SK-N-SH (cell line): ENCODE measurements around the gene TNK2. TPM values are rescaled to one million over a fixed set of nuclear protein-coding genes. Genes with fewer than 3 reads are reported as not detected.
A peak's percentile ranks its signal among the peaks of the same experiment; 100 is the strongest.

ENCODE experiments used
- CTCF ChIA-PET: fragments of 300-600, 350-600 bp; formaldehyde crosslinking; extraction: SDS; loops from one replicate; lab custom pipeline; 2021; lab: Yijun Ruan, JAX
- POLR2A ChIA-PET: fragments of 350-600 bp; sonication (Branson Sonifier 250); formaldehyde crosslinking; extraction: SDS; loops from one replicate; lab custom pipeline; 2020; ENCODE audit warnings: antibody characterized with exemption, inconsistent platforms; lab: Yijun Ruan, JAX
- DNase-seq: peaks from one replicate; pipeline ENCODE4 v3.0.0; 2012
- H2AFZ ChIP-seq: fragments of 200-600 bp; sonication (generic); 2 replicates; pipeline ENCODE4 v1.8.1; 2016; ENCODE audit warnings: antibody characterized with exemption, mild to moderate bottlenecking, low read depth
- H3F3A ChIP-seq: fragments of 200-600 bp; sonication (generic); replicated peaks from 2 replicates; pipeline ENCODE3; 2016; ENCODE audit warnings: antibody characterized with exemption, mild to moderate bottlenecking; ENCODE audit not compliant: insufficient read depth
- H3K27ac ChIP-seq, 2 experiments: fragments of 200-500 bp in 1 of 2; fragments of 200-600 bp in 1 of 2; sonication (Bioruptor generic) in 1 of 2; sonication (generic), shearing (Covaris generic) in 1 of 2; 2 replicates each; pipeline versions ENCODE4 v1.5.1 to v1.6.1; 2014 to 2016; ENCODE audit warnings: low read depth in 2 of 2, inconsistent platforms in 1 of 2, low read length in 1 of 2, mild to moderate bottlenecking in 1 of 2, mixed read lengths in 1 of 2
- H3K27me3 ChIP-seq: fragments of 200-600 bp; sonication (generic), shearing (Covaris generic); 2 replicates; pipeline ENCODE4 v1.6.1; 2016; ENCODE audit warnings: mixed run types; ENCODE audit not compliant: insufficient read depth
- H3K36me3 ChIP-seq, 2 experiments: fragments of 200-500 bp in 1 of 2; fragments of 200-600 bp in 1 of 2; sonication (Bioruptor generic) in 1 of 2; sonication (generic) in 1 of 2; replicated peaks in 1 of 2; 2 replicates each; pipeline versions ENCODE3 to v1.5.1; 2014 to 2016; ENCODE audit warnings: low read length in 1 of 2, mild to moderate bottlenecking in 1 of 2; ENCODE audit not compliant: insufficient read depth in 2 of 2, control insufficient read depth in 1 of 2
- H3K4me1 ChIP-seq, 2 experiments: fragments of 200-500 bp in 1 of 2; fragments of 200-600 bp in 1 of 2; sonication (Bioruptor generic) in 1 of 2; sonication (generic), shearing (Covaris generic) in 1 of 2; 2 replicates each; pipeline versions ENCODE4 v1.5.1 to v1.6.1; 2014 to 2016; ENCODE audit warnings: low read depth in 1 of 2, low read length in 1 of 2, mixed run types in 1 of 2; ENCODE audit not compliant: insufficient read depth in 2 of 2, control insufficient read depth in 1 of 2
- H3K4me2 ChIP-seq: fragments of 200-600 bp; sonication (generic), shearing (Covaris generic); 2 replicates; pipeline ENCODE4 v1.6.1; 2017; ENCODE audit warnings: mixed run types
- H3K4me3 ChIP-seq, 2 experiments: fragments of 200-500 bp in 1 of 2; fragments of 200-600 bp in 1 of 2; sonication (Bioruptor generic) in 1 of 2; sonication (generic), shearing (Covaris generic) in 1 of 2; 2 replicates each; pipeline versions ENCODE4 v1.5.1 to v1.8.1; 2014 to 2016; ENCODE audit warnings: low read depth in 2 of 2, inconsistent platforms in 1 of 2, low read length in 1 of 2, mild to moderate bottlenecking in 1 of 2, mixed read lengths in 1 of 2, moderate library complexity in 1 of 2
- H3K79me2 ChIP-seq: fragments of 200-600 bp; sonication (generic); 2 replicates; pipeline ENCODE4 v1.8.1; 2017; ENCODE audit warnings: mild to moderate bottlenecking; ENCODE audit not compliant: insufficient read depth
- H3K9ac ChIP-seq: fragments of 200-600 bp; sonication (generic); 2 replicates; pipeline ENCODE4 v1.6.1; 2017; ENCODE audit warnings: mixed run types
- H3K9me2 ChIP-seq: fragments of 200-600 bp; sonication (generic); 2 replicates; pipeline ENCODE4 v1.6.1; 2017; ENCODE audit warnings: mixed run types
- H3K9me3 ChIP-seq: fragments of 200-600 bp; sonication (generic); 2 replicates; pipeline ENCODE4 v1.6.1; 2017; ENCODE audit warnings: mixed run types, mild to moderate bottlenecking, moderate library complexity
- H4K20me1 ChIP-seq: fragments of 200-600 bp; sonication (generic); 2 replicates; pipeline ENCODE4 v1.6.1; 2017; ENCODE audit warnings: mild to moderate bottlenecking, mixed run types; ENCODE audit not compliant: insufficient read depth
- CHD2 ChIP-seq: fragments of 150-350 bp; IDR thresholded peaks from 2 replicates; pipeline ENCODE4 v1.6.1; 2018; ENCODE audit warnings: low read length; ENCODE audit not compliant: partially characterized antibody
- CTCF ChIP-seq: fragments of 200-600 bp; sonication (generic); IDR thresholded peaks from 2 replicates; pipeline ENCODE4 v1.6.1; 2017; ENCODE audit warnings: antibody characterized with exemption, mild to moderate bottlenecking, moderate library complexity
- EP300 ChIP-seq, 2 experiments: IDR thresholded peaks; 2 replicates each; pipeline versions ENCODE4 v1.4.0 to v1.6.1; 2012; ENCODE audit warnings: borderline replicate concordance in 1 of 2, low read depth in 1 of 2, low read length in 1 of 2
- FOXJ3 ChIP-seq: sonication (generic); formaldehyde crosslinking; IDR thresholded peaks from 2 replicates; pipeline ENCODE4 v1.5.1; 2020; ENCODE audit warnings: mild to moderate bottlenecking, missing genetic modification reagents
- FOXM1 ChIP-seq: IDR thresholded peaks from 2 replicates; pipeline ENCODE4 v1.4.0; 2012; ENCODE audit warnings: low read depth, mild to moderate bottlenecking
- GATA2 ChIP-seq: sonication (generic); formaldehyde crosslinking; IDR thresholded peaks from 2 replicates; pipeline ENCODE4 v1.5.0; 2020; ENCODE audit warnings: mild to moderate bottlenecking, missing genetic modification reagents
- IRF3 ChIP-seq: fragments of 150-350 bp; IDR thresholded peaks from 2 replicates; pipeline ENCODE4 v1.6.1; 2016; ENCODE audit warnings: mild to moderate bottlenecking, low read depth, low read length
- MAX ChIP-seq: IDR thresholded peaks from 2 replicates; pipeline ENCODE4 v1.4.0; 2012; ENCODE audit warnings: low read depth
- NRF1 ChIP-seq: IDR thresholded peaks from 2 replicates; pipeline ENCODE4 v1.6.1; 2012; ENCODE audit warnings: low read depth, mild to moderate bottlenecking, low read length
- PBX3 ChIP-seq: IDR thresholded peaks from 2 replicates; pipeline ENCODE4; 2012
- POLR2AphosphoS5 ChIP-seq: IDR thresholded peaks from 2 replicates; pipeline ENCODE4 v1.6.1; 2012; ENCODE audit warnings: low read depth, low read length
- RAD21 ChIP-seq: IDR thresholded peaks from 2 replicates; pipeline ENCODE4 v1.6.1; 2012; ENCODE audit warnings: mild to moderate bottlenecking, low read length
- REST ChIP-seq: IDR thresholded peaks from 2 replicates; pipeline ENCODE4 v1.6.1; 2012; ENCODE audit warnings: mild to moderate bottlenecking, low read depth, low read length, moderate library complexity
- RXRA ChIP-seq: IDR thresholded peaks from 2 replicates; pipeline ENCODE4 v1.4.0; 2012; ENCODE audit warnings: low read depth, mild to moderate bottlenecking, borderline replicate concordance
- SIN3A ChIP-seq: IDR thresholded peaks from 2 replicates; pipeline ENCODE4 v1.6.1; 2012; ENCODE audit warnings: low read depth, mild to moderate bottlenecking, low read length, moderate library complexity, borderline replicate concordance
- SMC3 ChIP-seq: IDR thresholded peaks from 2 replicates; pipeline ENCODE4 v1.6.1; 2012; ENCODE audit warnings: low read depth, low read length, improper control_type of control experiment
- TAF1 ChIP-seq: IDR thresholded peaks from 2 replicates; pipeline ENCODE4 v1.6.1; 2012; ENCODE audit warnings: low read depth, mild to moderate bottlenecking, low read length, moderate library complexity, borderline replicate concordance
- USF2 ChIP-seq: fragments of 150-350 bp; IDR thresholded peaks from 2 replicates; pipeline ENCODE4 v1.6.1; 2017; ENCODE audit warnings: antibody characterized with exemption, low read length, low read depth, borderline replicate concordance
- YY1 ChIP-seq: IDR thresholded peaks from 2 replicates; pipeline ENCODE4 v1.4.0; 2012; ENCODE audit warnings: low read depth, mild to moderate bottlenecking
- ZBTB33 ChIP-seq: IDR thresholded peaks from 2 replicates; pipeline ENCODE4 v1.4.0; 2012; ENCODE audit warnings: low read depth, borderline replicate concordance
- WGBS: methylation state at CpG from one replicate; pipeline ENCODE4 v1.1.6; 2017; ENCODE audit warnings: low lambda C conversion rate; 5-methylcytosine and 5-hydroxymethylcytosine counted together
- polyA plus RNA-seq, 3 experiments: library from polyadenylated mRNA; depleted of rRNA; stranded (reverse); fragments of >200 nt; gene quantifications; 2 replicates each; pipeline ENCODE4 v1.2.3, GENCODE V29; 2012

The TNK2 gene
- polyA plus RNA-seq, 1 of the 3 experiments (the other 2 are of a cell fraction) = 17.3 TPM

GRCh38 chr3:195873281-195873887 lies 35.0 kb downstream of the TNK2 start:
- Histone ChIP-seq H3K27ac (peak overlapping the region in 1 of 2 experiments; percentile 27; a peak in 1 of 4 replicates), H2AFZ (no peak overlapping the region), H3K36me3 (peaks cover 0 to 54% of the 10 kb centered on the region in 2 experiments), H3F3A (no peaks in the 10 kb centered on the region), H3K27me3 (no peaks in the 10 kb centered on the region), H3K9me2 (no peaks in the 10 kb centered on the region), H3K9ac (no peak overlapping the region; the same call in 1 of the 2 replicates), H4K20me1 (no peaks in the 10 kb centered on the region), H3K4me3 (no peak overlapping the region), H3K79me2 (no peaks in the 10 kb centered on the region), H3K4me1 (no peaks in the 10 kb centered on the region), H3K9me3 (no peaks in the 10 kb centered on the region), H3K4me2 (no peak overlapping the region)
- WGBS = 95% methylated on average over 17 of the region's 38 CpGs
- no peak for DNase-seq
- POLR2A ChIA-PET = no interaction called here
- no peak for TF ChIP-seq RXRA
- no peak for TF ChIP-seq SIN3A
- no peak for TF ChIP-seq TAF1
- no peak for TF ChIP-seq USF2
- TF ChIP-seq SMC3 = no peak
- TF ChIP-seq FOXJ3 (CRISPR knock-in tag) = no peak
- TF ChIP-seq CHD2 = no peak
- TF ChIP-seq ZBTB33 = no peak
- no peak for TF ChIP-seq YY1
- no peak for TF ChIP-seq NRF1
- TF ChIP-seq RAD21 = no peak
- no peak for TF ChIP-seq REST
- TF ChIP-seq GATA2 (CRISPR knock-in tag) = no peak
- TF ChIP-seq EP300 (IDR thresholded peaks at IDR 0.05; ENCODE audit: borderline replicate concordance in 1 of 2, low read depth in 1 of 2, low read length in 1 of 2) = no peak
- no peak for TF ChIP-seq MAX
- no peak for TF ChIP-seq IRF3
- no peak for TF ChIP-seq FOXM1
- no peak for TF ChIP-seq CTCF
- TF ChIP-seq PBX3 = no peak
- no peak for TF ChIP-seq POLR2AphosphoS5
- CTCF ChIA-PET = interaction anchor here (1.0 to 6.1 kb wide), 5 partner anchors 14 to 41 kb away, joined by 3 to 52 read pairs (median 11); no protein-coding TSS in a partner anchor
